ENCODE measurements around the gene SVIL.

DNA sequence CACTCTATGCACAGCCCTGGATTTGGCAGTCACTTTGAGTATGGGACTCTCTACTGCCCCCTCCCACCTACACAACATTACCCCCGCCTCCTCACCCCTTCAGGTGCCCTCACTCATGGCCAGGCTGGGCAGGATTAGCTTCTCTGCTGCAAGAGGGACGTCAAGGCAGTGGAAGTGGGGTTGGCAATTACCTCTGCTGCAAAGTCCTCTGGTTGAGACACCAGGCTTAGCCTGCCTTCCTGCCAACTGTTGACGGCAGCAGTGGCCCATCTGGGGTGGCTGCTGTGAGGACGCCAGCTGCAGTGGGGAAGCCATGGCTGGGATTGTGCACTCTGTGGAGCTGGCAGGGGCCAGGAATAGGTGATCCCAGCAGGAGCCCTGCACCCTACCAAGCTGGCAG is 26.7 kb downstream of the SVIL start:
- TF ChIP-seq, protein P1, sequence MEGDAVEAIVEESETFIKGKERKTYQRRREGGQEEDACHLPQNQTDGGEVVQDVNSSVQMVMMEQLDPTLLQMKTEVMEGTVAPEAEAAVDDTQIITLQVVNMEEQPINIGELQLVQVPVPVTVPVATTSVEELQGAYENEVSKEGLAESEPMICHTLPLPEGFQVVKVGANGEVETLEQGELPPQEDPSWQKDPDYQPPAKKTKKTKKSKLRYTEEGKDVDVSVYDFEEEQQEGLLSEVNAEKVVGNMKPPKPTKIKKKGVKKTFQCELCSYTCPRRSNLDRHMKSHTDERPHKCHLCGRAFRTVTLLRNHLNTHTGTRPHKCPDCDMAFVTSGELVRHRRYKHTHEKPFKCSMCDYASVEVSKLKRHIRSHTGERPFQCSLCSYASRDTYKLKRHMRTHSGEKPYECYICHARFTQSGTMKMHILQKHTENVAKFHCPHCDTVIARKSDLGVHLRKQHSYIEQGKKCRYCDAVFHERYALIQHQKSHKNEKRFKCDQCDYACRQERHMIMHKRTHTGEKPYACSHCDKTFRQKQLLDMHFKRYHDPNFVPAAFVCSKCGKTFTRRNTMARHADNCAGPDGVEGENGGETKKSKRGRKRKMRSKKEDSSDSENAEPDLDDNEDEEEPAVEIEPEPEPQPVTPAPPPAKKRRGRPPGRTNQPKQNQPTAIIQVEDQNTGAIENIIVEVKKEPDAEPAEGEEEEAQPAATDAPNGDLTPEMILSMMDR (conservative IDR thresholded peaks at IDR 0.05; ENCODE audit: low read length): no peak
- no peak for TF ChIP-seq EZH2phosphoT487 (IDR thresholded peaks at IDR 0.05; ENCODE audit: borderline replicate concordance, low read depth, low read length)
